ENCODE measurements around the gene C4BPA.

- no peak for TF ChIP-seq POLR2A (IDR thresholded peaks at IDR 0.05)
- TF ChIP-seq, protein P1, sequence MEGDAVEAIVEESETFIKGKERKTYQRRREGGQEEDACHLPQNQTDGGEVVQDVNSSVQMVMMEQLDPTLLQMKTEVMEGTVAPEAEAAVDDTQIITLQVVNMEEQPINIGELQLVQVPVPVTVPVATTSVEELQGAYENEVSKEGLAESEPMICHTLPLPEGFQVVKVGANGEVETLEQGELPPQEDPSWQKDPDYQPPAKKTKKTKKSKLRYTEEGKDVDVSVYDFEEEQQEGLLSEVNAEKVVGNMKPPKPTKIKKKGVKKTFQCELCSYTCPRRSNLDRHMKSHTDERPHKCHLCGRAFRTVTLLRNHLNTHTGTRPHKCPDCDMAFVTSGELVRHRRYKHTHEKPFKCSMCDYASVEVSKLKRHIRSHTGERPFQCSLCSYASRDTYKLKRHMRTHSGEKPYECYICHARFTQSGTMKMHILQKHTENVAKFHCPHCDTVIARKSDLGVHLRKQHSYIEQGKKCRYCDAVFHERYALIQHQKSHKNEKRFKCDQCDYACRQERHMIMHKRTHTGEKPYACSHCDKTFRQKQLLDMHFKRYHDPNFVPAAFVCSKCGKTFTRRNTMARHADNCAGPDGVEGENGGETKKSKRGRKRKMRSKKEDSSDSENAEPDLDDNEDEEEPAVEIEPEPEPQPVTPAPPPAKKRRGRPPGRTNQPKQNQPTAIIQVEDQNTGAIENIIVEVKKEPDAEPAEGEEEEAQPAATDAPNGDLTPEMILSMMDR (IDR thresholded peaks at IDR 0.05) = no peak
Measured at GRCh38 chr1:207131163-207131562, 27.1 kb downstream of the C4BPA start.

Data from esophagus squamous epithelium (tissue), 4 donors.